ENCODE data around the gene DMPK. TPM values are rescaled to one million over a fixed set of nuclear protein-coding genes. Genes with fewer than 3 reads are reported as not detected.

DMPK gene
- total RNA-seq, 1 donor from 2014 or later: 42.6 TPM

DNA sequence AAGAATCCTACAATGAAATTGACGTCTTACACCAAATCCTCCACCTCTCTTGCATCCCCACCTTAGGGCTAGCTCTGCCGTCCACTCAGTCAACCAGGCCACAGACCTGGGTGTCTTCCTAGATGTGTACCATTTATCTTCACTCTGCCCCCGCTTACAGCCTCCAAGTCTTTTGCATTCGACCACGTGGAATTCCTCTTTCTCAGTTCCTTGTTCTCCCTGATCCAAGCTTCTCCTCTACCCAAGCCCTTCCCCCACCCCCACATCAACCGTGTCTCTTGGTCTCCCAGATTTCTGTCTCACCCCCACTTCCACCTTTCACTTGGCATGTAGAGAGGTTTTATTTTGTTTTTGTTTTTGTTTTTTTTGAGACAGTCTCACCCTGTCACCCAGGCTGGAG is 11.6 kb upstream of the DMPK start:
- H3K27me3 ChIP-seq (ENCODE audit: low read depth): peaks cover 5% of the 10 kb centered on the region

DNA sequence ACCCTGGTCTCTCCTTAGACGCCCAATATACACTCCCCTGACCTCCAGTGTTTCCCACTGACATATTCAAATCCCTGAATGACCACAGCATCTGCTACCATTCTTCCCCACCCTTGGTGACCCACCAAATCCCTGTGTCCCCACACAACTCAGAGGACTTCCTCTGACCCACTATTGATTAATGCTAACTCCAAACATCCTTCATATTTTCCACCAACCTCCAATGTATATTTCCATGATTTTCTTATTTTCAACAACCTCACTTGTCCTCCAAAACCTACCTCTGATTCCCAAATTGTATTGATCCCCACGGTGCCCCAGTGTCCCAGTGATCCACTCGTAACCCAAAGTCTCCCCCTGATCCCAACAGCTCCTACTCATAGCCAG is 10.9 kb upstream of the DMPK start:
- Histone ChIP-seq H3K9me3 (no peaks in the 10 kb centered on the region), H3K27ac (peak overlapping the region; percentile 31), H3K36me3 (peaks cover 26% of the 10 kb centered on the region), H3K4me3 (peak overlapping the region; percentile 71), H3K27me3 (ENCODE audit: low read depth) (peaks cover 8% of the 10 kb centered on the region), H3K4me1 (peaks cover 22% of the 10 kb centered on the region)
- ATAC-seq (no peak), DNase-seq (no peak)
- TF ChIP-seq, protein P1, sequence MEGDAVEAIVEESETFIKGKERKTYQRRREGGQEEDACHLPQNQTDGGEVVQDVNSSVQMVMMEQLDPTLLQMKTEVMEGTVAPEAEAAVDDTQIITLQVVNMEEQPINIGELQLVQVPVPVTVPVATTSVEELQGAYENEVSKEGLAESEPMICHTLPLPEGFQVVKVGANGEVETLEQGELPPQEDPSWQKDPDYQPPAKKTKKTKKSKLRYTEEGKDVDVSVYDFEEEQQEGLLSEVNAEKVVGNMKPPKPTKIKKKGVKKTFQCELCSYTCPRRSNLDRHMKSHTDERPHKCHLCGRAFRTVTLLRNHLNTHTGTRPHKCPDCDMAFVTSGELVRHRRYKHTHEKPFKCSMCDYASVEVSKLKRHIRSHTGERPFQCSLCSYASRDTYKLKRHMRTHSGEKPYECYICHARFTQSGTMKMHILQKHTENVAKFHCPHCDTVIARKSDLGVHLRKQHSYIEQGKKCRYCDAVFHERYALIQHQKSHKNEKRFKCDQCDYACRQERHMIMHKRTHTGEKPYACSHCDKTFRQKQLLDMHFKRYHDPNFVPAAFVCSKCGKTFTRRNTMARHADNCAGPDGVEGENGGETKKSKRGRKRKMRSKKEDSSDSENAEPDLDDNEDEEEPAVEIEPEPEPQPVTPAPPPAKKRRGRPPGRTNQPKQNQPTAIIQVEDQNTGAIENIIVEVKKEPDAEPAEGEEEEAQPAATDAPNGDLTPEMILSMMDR (IDR thresholded peaks at IDR 0.05): no peak
- intact Hi-C loops (cut with DNase I): no loop called here

More for the DNA sequence above, 11.6 kb upstream of the DMPK start:
- DNase-seq (no peak), ATAC-seq (no peak)
- Histone ChIP-seq H3K4me3 (no peak overlapping the region), H3K9me3 (no peaks in the 10 kb centered on the region), H3K36me3 (peaks cover 19% of the 10 kb centered on the region), H3K27ac (no peak overlapping the region), H3K4me1 (peaks cover 25% of the 10 kb centered on the region)
- intact Hi-C loops (cut with DNase I): no loop called here
- TF ChIP-seq, protein P1 (IDR thresholded peaks at IDR 0.05): no peak

DNA sequence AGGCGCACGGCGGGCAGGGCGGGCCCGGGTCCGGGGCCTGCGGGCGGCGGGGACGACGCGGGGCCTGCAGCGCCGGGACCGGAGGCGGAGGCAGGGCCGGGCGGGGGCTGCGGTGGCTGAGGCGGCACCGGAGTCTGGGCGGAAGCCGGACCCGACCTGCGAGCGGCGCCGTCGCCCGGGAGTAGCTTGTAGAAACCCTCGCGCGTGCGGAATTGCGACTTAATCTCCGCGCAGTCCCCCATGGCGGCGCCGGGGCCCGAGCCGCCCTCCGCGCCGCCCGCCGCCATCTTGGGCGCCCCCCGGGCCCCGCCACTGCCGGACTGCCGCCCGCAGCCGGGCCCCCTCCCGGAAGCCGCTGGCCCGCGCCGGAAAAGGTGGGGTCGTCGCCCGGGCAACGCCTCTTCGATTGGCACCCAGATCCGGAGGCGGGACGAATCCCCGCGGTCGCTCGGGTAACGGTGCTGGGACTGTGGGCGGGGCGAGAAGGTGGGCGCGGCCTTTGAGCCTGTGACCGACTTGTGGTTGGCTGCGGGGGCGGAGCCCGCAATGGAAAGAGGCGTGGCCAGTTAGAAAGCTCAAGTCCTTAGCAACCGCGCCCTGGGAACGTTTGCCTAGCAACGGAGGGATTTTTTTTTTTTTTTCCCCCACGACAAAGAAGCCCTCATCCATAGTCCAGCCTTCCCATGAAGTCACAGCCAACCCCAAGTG is 10.3 kb upstream of the DMPK start, which contains the start of gene DMWD:
Gene DMWD (minus strand): TSS at position 376 of the 708 bp plus-strand sequence. CDS start 89 bp downstream, at position 287.
- H3K36me3 ChIP-seq: peaks cover 32% of the 10 kb centered on the region
- H3K4me3 ChIP-seq: peak within 1 kb of the TSS; percentile 71
- ATAC-seq (peak; percentile 98 to 99), DNase-seq (peak; percentile 100)
- intact Hi-C loops (cut with DNase I): no loop called here
- TF ChIP-seq, protein P1 (IDR thresholded peaks at IDR 0.05): no peak
- peaks cover 22% of the 10 kb centered on the region for H3K4me1 ChIP-seq
- H3K9me3 ChIP-seq: no peaks in the 10 kb centered on the region
- H3K27ac ChIP-seq: peak within 1 kb of the TSS; percentile 77
- H3K27me3 ChIP-seq (ENCODE audit: low read depth): peaks cover 8% of the 10 kb centered on the region

DNA sequence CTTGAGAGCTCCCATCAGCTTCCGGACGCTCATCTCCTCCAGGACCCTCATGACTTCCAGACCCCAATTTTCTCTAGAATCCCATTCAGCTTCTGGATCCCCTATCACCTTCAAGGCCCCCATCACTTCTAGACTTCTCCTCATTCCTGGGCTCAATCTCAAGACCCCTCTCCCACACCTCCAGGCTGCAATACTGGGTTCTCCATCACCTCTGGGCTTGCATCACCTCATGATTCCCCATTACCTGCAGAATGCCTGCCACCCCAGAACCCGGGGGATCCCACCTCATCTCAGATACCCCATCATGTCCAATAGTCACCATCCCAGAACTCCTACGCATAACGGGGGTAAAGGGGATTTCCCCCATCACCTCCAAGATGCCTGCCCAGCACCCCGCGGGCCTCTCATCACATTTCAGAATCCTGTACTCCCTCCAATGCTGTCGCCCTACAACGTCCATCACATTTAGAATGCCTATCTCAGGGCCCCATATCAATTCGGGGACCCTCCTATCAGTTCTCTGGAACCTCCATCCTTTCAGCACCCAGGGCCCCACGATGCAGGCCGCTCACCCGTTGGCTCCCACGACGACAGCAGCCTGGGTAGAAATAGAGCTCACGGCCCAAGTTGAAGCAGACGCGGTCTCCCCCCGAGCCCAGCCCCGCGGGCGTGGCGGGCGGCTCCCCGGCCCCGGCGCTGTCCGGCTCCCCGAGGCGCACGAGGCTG is 9.6 kb upstream of the DMPK start:
- Histone ChIP-seq H3K4me1 (peaks cover 22% of the 10 kb centered on the region), H3K36me3 (peaks cover 39% of the 10 kb centered on the region), H3K27ac (peak overlapping the region; percentile 77), H3K27me3 (ENCODE audit: low read depth) (peaks cover 8% of the 10 kb centered on the region), H3K9me3 (no peaks in the 10 kb centered on the region), H3K4me3 (peak overlapping the region; percentile 71)
- TF ChIP-seq, protein P1 (IDR thresholded peaks at IDR 0.05): no peak
- ATAC-seq: no peak
- DNase-seq: no peak
- intact Hi-C loops (cut with DNase I): no loop called here

DNA sequence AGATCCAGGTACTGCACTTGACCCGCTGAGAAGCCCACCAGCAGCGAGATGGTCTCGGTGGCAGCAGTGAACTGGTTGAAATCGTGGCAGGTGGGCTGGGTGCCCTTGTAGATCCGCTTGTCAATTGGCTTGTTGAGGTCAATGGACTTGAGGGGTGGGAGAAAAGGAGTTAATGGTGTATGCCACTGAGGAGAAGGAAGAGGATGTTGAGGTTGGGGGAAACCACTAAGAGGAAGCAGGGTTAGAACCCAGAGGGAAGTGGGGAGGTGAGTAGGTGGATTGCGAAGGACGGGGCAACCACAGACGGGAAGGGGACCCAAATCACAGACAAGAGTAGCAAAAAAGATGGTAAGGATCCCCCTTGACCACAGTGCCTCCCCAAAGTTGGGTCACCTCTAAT is 8.7 kb upstream of the DMPK start:
- no peak for DNase-seq

More for the DNA sequence above, 8.7 kb upstream of the DMPK start:
- Histone ChIP-seq H3K4me1 (peaks cover 22% of the 10 kb centered on the region), H3K9me3 (no peaks in the 10 kb centered on the region), H3K27ac (no peak overlapping the region), H3K36me3 (peaks cover 49% of the 10 kb centered on the region), H3K27me3 (ENCODE audit: low read depth) (peaks cover 10% of the 10 kb centered on the region), H3K4me3 (no peak overlapping the region)
- peak in 1 of 2 donors; percentile 32 for ATAC-seq
- intact Hi-C loops (cut with DNase I): no loop called here
- TF ChIP-seq, protein P1 (IDR thresholded peaks at IDR 0.05): no peak

Data from lower lobe of right lung (tissue), 2 donors.